Cerebellar nuclear complex (tissue), 1 donor: Measurements from ENCODE around the gene SLC16A14.

Source experiments
- DNase-seq, 2 experiments: peaks; one replicate each; lab custom pipeline; 2025; lab: John Stamatoyannopoulos, UW

The SLC16A14 gene

GRCh38 chr2:230023313-230023712, 45.4 kb downstream of the SLC16A14 start:
- no peak for DNase-seq

GRCh38 chr2:230019742-230020141, 49.0 kb downstream of the SLC16A14 start:
- DNase-seq, result no peak

GRCh38 chr2:230018153-230018552, 50.6 kb downstream of the SLC16A14 start:
- DNase-seq, result no peak

GRCh38 chr2:230016844-230017243, 51.9 kb downstream of the SLC16A14 start:
- no peak for DNase-seq

GRCh38 chr2:230012267-230012884, 56.3 kb downstream of the SLC16A14 start:
- DNase-seq, result no peak

- DNase-seq, result no peak
Measured at GRCh38 chr2:230011617-230012016, 57.1 kb downstream of the SLC16A14 start.

GRCh38 chr2:230010501-230010900, 58.2 kb downstream of the SLC16A14 start:
- DNase-seq, result no peak

- no peak for DNase-seq
Measured at GRCh38 chr2:230008708-230009066, 60.0 kb downstream of the SLC16A14 start.

- DNase-seq, result no peak
Measured at GRCh38 chr2:230007931-230008707, 60.6 kb downstream of the SLC16A14 start.

GRCh38 chr2:230000118-230000841, 68.4 kb downstream of the SLC16A14 start:
- no peak for DNase-seq

- DNase-seq, result no peak
Measured at GRCh38 chr2:229997565-229997964, 71.2 kb downstream of the SLC16A14 start.

GRCh38 chr2:229996320-229996719, 72.4 kb downstream of the SLC16A14 start:
- DNase-seq, result no peak

- DNase-seq, result no peak
Measured at GRCh38 chr2:229993236-229993635, 75.5 kb downstream of the SLC16A14 start.
